Fibroblast of lung (primary cell): ENCODE results near the gene ADCY3.

Experiments used
- CTCF ChIP-seq, 2 donors: IDR thresholded peaks in 1 of 2; conservative IDR thresholded peaks in 1 of 2; 1 replicate in 1 of 2; 2 replicates in 1 of 2; pipeline ENCODE4 v1.5.1; 2011 to 2012; ENCODE audit warnings: low read length in 2 of 2, control low read depth in 1 of 2, inconsistent platforms in 1 of 2, low read depth in 1 of 2, mild to moderate bottlenecking in 1 of 2
- EZH2 ChIP-seq: IDR thresholded peaks from 2 replicates; pipeline ENCODE4 v1.5.1; 2012; ENCODE audit warnings: low read length, control low read depth, mild to moderate bottlenecking; ENCODE audit errors: missing control alignments

GRCh38 chr2:24843330-24843860 is 76.6 kb downstream of the ADCY3 start:
- TF ChIP-seq CTCF (conservative IDR thresholded peaks at IDR 0.05 in 1 of 2, IDR thresholded peaks at IDR 0.05 in 1 of 2; ENCODE audit: low read depth in 1 of 2, low read length in 2 of 2) (no peak), EZH2 (no peak)
